Progenitor cell of endocrine pancreas (in vitro differentiated cells): ENCODE data around the gene SSC4D. TPM values are rescaled to one million over a fixed set of nuclear protein-coding genes. Genes with fewer than 3 reads are reported as not detected.
"Not testable (repeated sequence)": the region's sequence is repeated elsewhere in the genome, so short reads cannot be mapped to it uniquely, and the experiment has no call there.

ENCODE experiments used
- DNase-seq: peaks from one replicate; pipeline ENCODE4 v3.0.0; 2021; ENCODE audit warnings: low spot score; ENCODE audit not compliant: unreplicated experiment
- H3K27ac Mint-ChIP-seq: 2 replicates; pipeline ENCODE4 v1.8.0; 2021; ENCODE audit warnings: mild to moderate bottlenecking, moderate library complexity, mixed read lengths
- H3K27me3 Mint-ChIP-seq: 2 replicates; pipeline ENCODE4 v1.8.0; 2021; ENCODE audit warnings: mixed read lengths
- H3K36me3 Mint-ChIP-seq: 2 replicates; pipeline ENCODE4 v1.8.0; 2022; ENCODE audit warnings: mixed read lengths; ENCODE audit not compliant: insufficient read depth
- H3K4me1 Mint-ChIP-seq: 2 replicates; pipeline ENCODE4 v1.8.0; 2021; ENCODE audit warnings: low read depth, mixed read lengths
- H3K4me3 Mint-ChIP-seq: 2 replicates; pipeline ENCODE4 v1.8.0; 2021; ENCODE audit warnings: low read depth, mild to moderate bottlenecking, moderate library complexity, mixed read lengths
- H3K9me3 Mint-ChIP-seq: 2 replicates; pipeline ENCODE4 v1.8.0; 2021; ENCODE audit warnings: low read depth, mixed read lengths
- CTCF ChIP-seq: fragments of 200-600 bp; sonication (generic); IDR thresholded peaks from one replicate; pipeline ENCODE4 v1.5.0; 2021; ENCODE audit warnings: antibody characterized with exemption, mild to moderate bottlenecking; ENCODE audit not compliant: unreplicated experiment
- total RNA-seq: library from RNA; stranded (reverse); gene quantifications from 2 replicates; pipeline ENCODE4 v1.2.1, GENCODE V29; 2021

The SSC4D gene
- total RNA-seq, 1 donor from 2014 or later = 7.4 TPM

DNA sequence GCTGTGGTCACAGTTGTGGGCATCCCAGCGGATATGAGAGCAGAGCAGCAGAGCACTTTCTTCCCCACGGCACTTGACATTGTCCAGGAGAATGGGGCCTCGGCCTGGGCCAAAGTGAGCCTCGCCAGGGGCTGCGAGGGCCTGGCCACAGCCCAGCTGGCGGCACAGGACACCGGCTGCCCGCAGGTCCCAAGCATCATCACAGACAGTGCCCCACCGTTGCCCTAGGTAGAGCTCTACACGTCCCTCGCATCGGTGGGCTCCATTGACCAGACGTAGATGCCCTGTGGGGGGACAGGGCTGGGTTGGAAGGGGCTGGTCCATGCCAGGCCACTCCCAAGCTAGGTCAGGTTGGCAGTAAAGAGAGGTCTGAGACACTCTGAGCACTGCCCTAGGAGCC, 19.4 kb downstream of the SSC4D start:
- Mint-ChIP-seq H3K4me3 (no peak overlapping the region), H3K9me3 (no peaks in the 10 kb centered on the region), H3K4me1 (peaks cover 2% of the 10 kb centered on the region), H3K36me3 (no peaks in the 10 kb centered on the region), H3K27me3 (peaks cover 3% of the 10 kb centered on the region), H3K27ac (no peak overlapping the region)
- no peak for DNase-seq
- TF ChIP-seq CTCF = no peak

DNA sequence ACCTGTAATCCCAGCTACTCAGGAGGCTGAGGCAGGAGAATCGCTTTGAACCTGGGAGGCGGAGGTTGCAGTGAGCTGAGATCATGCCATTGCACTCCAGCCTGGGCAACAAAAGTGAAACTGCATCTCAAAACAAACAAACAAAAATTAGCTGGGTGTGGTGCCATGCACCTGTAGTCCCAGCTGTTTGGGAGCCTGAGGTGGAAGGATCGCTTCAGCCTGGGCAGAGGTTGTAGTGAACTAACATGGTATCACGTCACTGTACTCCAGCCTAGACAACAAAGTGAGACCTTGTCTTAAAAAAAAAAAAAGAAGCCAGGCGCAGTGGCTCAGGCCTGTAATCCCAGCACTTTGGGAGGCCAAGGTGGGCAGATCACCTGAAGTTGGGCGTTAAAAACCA, 21.7 kb downstream of the SSC4D start:
- not testable (repeated sequence) for H3K4me3 Mint-ChIP-seq, H3K27me3 Mint-ChIP-seq, H3K4me1 Mint-ChIP-seq, H3K36me3 Mint-ChIP-seq, H3K27ac Mint-ChIP-seq, DNase-seq, H3K9me3 Mint-ChIP-seq

DNA sequence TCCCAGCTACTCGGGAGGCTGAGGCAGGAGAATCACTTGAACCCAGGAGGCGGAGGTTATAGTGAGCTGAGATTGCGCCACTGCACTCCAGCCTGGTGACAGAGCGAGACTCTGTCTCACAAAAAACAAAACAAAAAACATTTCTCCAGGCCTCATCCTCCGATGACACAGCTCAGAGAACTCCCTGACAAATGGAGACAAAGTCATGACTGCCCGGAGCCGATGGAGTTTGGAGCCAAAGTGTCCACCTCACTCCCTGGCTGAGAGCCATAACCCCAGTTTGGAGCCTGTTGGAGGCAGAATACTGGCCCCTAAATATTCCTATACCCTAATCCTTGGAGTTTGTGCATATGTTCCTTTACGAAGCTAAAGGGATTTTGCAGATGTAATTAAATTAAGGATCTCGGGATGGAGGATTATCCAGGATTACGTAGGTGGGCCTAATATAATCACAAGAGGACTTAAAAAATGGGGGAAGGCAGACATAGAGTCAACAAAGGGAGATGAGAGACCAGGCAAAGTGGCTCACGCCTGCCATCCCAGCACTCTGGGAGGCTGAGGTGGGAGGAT, 22.7 kb downstream of the SSC4D start:
- TF ChIP-seq CTCF = no peak
- Mint-ChIP-seq H3K4me3 (no peak overlapping the region), H3K27ac (no peak overlapping the region), H3K36me3 (no peaks in the 10 kb centered on the region), H3K27me3 (no peaks in the 10 kb centered on the region), H3K4me1 (no peaks in the 10 kb centered on the region), H3K9me3 (no peaks in the 10 kb centered on the region)
- DNase-seq = no peak

GRCh38 chr7:76383089-76383944, 26.2 kb downstream of the SSC4D start:
- H3K27ac Mint-ChIP-seq = no peak overlapping the region
- no peaks in the 10 kb centered on the region for H3K9me3 Mint-ChIP-seq
- no peak overlapping the region for H3K4me3 Mint-ChIP-seq
- H3K27me3 Mint-ChIP-seq = no peaks in the 10 kb centered on the region
- H3K4me1 Mint-ChIP-seq = no peaks in the 10 kb centered on the region
- H3K36me3 Mint-ChIP-seq = no peaks in the 10 kb centered on the region
- DNase-seq = no peak
- no peak for TF ChIP-seq CTCF

DNA sequence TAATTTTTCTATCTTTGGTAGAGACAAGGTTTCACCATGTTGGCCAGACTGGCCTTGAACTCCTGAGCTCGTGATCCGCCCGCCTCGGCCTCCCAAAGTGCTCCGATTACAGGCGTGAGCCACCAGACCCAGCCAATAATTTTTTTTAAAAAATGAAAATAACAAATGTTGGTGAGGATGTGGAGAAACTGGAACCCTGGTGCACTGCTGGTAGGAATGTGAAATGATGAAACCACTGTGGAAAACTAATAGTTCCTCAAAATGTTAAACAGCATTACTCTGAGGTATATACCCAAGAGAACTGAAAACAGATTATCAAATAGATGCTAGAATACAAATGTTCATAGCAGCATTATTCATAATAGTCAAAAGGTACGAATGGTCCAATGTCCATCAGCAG, 27.7 kb downstream of the SSC4D start:
- DNase-seq = no peak
- TF ChIP-seq CTCF = peak; percentile 24
- no peaks in the 10 kb centered on the region for H3K36me3 Mint-ChIP-seq
- no peaks in the 10 kb centered on the region for H3K27me3 Mint-ChIP-seq
- no peak overlapping the region for H3K4me3 Mint-ChIP-seq
- H3K9me3 Mint-ChIP-seq = no peaks in the 10 kb centered on the region
- no peaks in the 10 kb centered on the region for H3K4me1 Mint-ChIP-seq
- H3K27ac Mint-ChIP-seq = no peak overlapping the region

DNA sequence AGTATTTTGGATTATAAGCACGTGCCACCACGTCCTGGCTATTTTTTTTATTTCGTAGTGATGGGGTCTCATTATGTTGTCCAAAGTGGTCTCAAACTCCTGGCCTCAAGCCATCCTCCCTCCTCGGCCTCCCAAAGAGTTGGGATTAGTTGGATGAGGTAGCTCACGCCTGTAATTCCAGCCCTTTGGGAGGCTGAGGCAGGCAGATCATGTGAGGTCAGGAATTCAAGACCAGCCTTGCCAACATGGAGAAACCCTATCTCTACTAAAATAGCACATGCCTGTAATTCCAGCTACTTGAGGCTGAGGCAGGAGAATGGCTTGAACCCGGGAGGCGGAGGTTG, 28.9 kb downstream of the SSC4D start:
- Mint-ChIP-seq H3K4me3 (peak overlapping the region; percentile 73), H3K36me3 (no peaks in the 10 kb centered on the region), H3K27me3 (no peaks in the 10 kb centered on the region), H3K4me1 (no peaks in the 10 kb centered on the region), H3K9me3 (no peaks in the 10 kb centered on the region), H3K27ac (peak overlapping the region; percentile 92)
- no peak for TF ChIP-seq CTCF
- no peak for DNase-seq
